Osteoblast (primary cell): ENCODE results near the gene FUT2. TPM values are rescaled to one million over a fixed set of nuclear protein-coding genes. Genes with fewer than 3 reads are reported as not detected.

Experiments used
- DNase-seq: peaks from one replicate; pipeline ENCODE4 v3.0.0; 2011; ENCODE audit warnings: low spot score, mixed read lengths; ENCODE audit not compliant: insufficient read length; ENCODE audit errors: missing footprints
- H2AFZ ChIP-seq: 2 replicates; pipeline ENCODE4 v1.6.0; 2011; ENCODE audit warnings: mild to moderate bottlenecking, low read length
- H3K27ac ChIP-seq: 2 replicates; pipeline ENCODE4 v1.5.1; 2011; ENCODE audit warnings: mild to moderate bottlenecking, low read depth, low read length, moderate library complexity
- H3K27me3 ChIP-seq: 2 replicates; pipeline ENCODE4 v1.6.0; 2012; ENCODE audit warnings: mild to moderate bottlenecking, control low read depth, inconsistent platforms, low read length, moderate library complexity; ENCODE audit not compliant: insufficient read depth
- H3K36me3 ChIP-seq: 2 replicates; pipeline ENCODE4 v1.5.1; 2011; ENCODE audit warnings: mild to moderate bottlenecking, low read length, control low read depth, moderate library complexity; ENCODE audit not compliant: insufficient read depth
- H3K4me1 ChIP-seq: 2 replicates; pipeline ENCODE4 v1.5.1; 2011; ENCODE audit warnings: mild to moderate bottlenecking, low read length, control low read depth, moderate library complexity; ENCODE audit not compliant: insufficient read depth
- H3K4me2 ChIP-seq: 2 replicates; pipeline ENCODE4 v1.6.0; 2011; ENCODE audit warnings: mild to moderate bottlenecking, low read length; ENCODE audit not compliant: insufficient read depth
- H3K4me3 ChIP-seq: fragments of 200-600 bp; sonication (generic); 3 replicates; pipeline ENCODE4 v1.5.1; 2012; ENCODE audit warnings: mild to moderate bottlenecking, low read length, inconsistent platforms; ENCODE audit not compliant: insufficient read depth
- H3K79me2 ChIP-seq: 2 replicates; pipeline ENCODE4 v1.6.0; 2012; ENCODE audit warnings: mild to moderate bottlenecking, low read length, control low read depth, inconsistent platforms; ENCODE audit not compliant: insufficient read depth
- H3K9me3 ChIP-seq: 2 replicates; pipeline ENCODE4 v1.5.1; 2011; ENCODE audit warnings: low read depth, low read length, control low read depth
- H4K20me1 ChIP-seq: 2 replicates; pipeline ENCODE4 v1.6.0; 2012; ENCODE audit warnings: mild to moderate bottlenecking, low read length, control low read depth; ENCODE audit not compliant: insufficient read depth
- total RNA-seq: library from RNA; depleted of rRNA; stranded (reverse); fragments of >200 nt; gene quantifications from 2 replicates; pipeline ENCODE4 v1.2.3, GENCODE V29; 2012
- TF ChIP-seq, protein P1 (sequence below): IDR thresholded peaks from 2 replicates; pipeline ENCODE4 v1.5.1; 2011; ENCODE audit warnings: mild to moderate bottlenecking, low read depth, low read length, moderate library complexity; ENCODE audit errors: extremely low read depth

Gene FUT2
- total RNA-seq, 1 donor = not detected

DNA sequence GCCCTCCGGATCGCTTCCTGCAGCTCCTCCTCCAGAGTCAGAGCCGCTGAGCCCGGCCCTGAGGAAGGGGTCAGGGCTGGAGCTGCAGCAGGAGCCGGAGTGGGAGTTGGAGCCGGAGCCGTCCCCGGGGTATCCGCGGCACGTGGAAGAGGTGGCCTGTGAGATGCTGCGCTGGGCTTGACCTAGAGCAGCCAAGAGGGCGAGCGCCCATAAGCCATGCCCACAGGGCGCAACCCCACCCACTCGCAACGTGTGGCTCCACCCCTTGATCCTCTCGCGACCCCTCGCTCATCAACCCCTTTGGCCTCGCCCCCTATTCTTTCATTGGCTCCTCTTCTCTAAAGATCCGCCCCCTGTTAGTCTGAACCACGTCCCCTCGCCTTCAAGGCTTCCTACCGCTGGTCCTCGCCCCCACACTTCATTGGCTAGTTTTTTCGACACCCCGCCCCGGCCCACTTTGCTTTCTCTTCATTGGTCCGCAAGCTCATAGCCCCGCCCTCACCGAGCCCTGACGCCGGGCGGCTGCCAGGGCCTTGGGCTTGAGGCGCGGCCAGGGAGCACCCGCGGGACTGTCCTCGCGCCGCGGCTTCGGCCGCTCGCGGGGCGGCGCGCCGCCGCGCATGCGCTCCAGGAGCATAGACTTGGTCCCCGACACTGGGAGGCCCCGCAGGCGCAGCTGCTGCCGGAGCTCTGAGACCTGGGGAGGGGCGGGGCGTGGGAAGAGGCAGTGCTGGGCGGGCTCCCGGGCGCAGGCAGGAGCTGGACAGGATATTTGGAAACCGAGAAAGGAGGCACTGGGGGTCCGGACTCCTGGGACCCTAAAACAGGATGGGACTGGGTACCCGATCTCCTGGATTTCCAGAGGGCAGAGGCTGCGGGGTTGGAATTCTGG lies 18.3 kb downstream of the FUT2 start:
- peaks cover 12% of the 10 kb centered on the region for H3K79me2 ChIP-seq
- peak overlapping the region; percentile 85 for H3K27ac ChIP-seq
- H3K36me3 ChIP-seq = no peaks in the 10 kb centered on the region
- H2AFZ ChIP-seq = peak overlapping the region; percentile 91
- no peaks in the 10 kb centered on the region for H3K9me3 ChIP-seq
- TF ChIP-seq, protein P1, sequence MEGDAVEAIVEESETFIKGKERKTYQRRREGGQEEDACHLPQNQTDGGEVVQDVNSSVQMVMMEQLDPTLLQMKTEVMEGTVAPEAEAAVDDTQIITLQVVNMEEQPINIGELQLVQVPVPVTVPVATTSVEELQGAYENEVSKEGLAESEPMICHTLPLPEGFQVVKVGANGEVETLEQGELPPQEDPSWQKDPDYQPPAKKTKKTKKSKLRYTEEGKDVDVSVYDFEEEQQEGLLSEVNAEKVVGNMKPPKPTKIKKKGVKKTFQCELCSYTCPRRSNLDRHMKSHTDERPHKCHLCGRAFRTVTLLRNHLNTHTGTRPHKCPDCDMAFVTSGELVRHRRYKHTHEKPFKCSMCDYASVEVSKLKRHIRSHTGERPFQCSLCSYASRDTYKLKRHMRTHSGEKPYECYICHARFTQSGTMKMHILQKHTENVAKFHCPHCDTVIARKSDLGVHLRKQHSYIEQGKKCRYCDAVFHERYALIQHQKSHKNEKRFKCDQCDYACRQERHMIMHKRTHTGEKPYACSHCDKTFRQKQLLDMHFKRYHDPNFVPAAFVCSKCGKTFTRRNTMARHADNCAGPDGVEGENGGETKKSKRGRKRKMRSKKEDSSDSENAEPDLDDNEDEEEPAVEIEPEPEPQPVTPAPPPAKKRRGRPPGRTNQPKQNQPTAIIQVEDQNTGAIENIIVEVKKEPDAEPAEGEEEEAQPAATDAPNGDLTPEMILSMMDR = no peak
- H3K4me1 ChIP-seq = peaks cover 31% of the 10 kb centered on the region
- peak overlapping the region; percentile 96 for H3K4me2 ChIP-seq
- H4K20me1 ChIP-seq = no peaks in the 10 kb centered on the region
- peak; percentile 100 for DNase-seq
- no peaks in the 10 kb centered on the region for H3K27me3 ChIP-seq
- peak overlapping the region; percentile 94 for H3K4me3 ChIP-seq

DNA sequence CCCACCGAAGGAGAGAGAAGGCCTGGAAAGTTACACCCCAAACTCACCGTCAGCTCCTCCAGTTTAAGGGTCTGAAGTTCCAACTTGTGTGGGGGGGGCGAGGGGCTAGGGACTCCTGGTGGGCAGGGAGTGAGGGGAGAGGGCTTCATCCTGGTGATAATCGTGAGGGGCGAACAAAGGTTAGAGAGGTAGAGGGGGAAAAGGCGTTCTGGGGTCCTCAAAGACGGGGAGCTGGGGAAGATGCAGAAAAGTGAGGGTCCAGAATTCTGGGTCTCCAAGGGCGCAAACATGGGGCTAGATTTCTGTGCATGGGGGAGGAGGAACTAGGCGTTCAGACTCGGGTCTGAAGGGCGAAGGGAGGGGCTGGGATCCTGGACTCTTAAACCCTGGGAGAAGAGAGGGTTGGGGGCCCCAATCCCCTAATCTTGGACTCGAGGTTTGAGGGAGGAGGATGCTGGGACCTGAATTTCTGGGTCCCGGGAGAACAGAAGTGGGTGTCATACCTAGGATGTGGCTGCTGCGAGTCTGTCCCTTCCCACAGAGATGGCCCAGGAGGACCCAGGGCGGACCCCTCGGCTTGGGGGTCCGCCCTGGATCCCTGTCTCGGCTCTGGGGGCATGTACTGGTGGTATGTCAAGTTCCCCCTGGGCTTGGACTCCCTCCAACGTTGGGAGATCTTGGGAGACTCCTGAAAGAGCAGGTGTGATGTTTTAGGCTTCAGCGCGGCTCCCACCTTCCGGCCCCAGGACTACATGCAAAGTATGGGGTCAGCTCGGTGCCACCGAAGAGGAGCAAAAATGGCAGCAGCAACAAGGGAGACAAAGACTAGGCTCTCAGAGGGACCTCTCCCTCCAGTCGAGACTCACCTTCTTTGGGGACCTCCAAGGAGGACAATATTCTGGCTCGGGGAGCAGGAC lies 19.2 kb downstream of the FUT2 start:
- Histone ChIP-seq H3K9me3 (no peaks in the 10 kb centered on the region), H3K4me3 (peak overlapping the region; percentile 75), H3K27me3 (no peaks in the 10 kb centered on the region), H4K20me1 (no peaks in the 10 kb centered on the region), H2AFZ (peak overlapping the region; percentile 91), H3K4me1 (peaks cover 31% of the 10 kb centered on the region), H3K79me2 (peaks cover 12% of the 10 kb centered on the region), H3K4me2 (peak overlapping the region; percentile 96), H3K27ac (peak overlapping the region; percentile 85), H3K36me3 (no peaks in the 10 kb centered on the region)
- TF ChIP-seq, protein P1 = no peak
- peak; percentile 31 for DNase-seq

DNA sequence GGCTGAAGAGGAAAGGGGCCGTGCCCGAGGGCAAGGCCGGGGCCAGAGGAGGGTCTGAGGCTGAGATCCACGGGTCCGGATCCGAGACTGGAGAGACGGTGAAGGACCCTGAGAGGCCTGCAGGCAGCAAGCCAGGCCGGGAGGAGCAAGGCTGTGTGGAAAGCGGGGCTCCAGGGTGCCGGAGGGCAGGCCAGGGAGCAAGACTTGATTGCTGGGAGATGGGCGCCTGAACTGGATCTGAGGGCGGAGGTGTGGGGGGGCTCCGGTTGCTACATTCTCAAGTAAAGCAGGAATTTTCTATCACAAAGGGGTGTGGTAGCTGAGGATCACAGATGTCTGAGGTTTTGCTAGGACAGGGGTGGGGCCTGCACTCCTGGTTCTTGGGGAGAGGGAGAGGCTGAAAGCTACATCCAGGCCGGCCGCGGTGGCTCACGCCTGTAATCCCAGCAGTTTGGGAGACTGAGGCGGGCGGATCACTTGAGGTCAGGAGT lies 20.0 kb downstream of the FUT2 start:
- H3K27ac ChIP-seq = no peak overlapping the region
- H3K27me3 ChIP-seq = no peaks in the 10 kb centered on the region
- H3K9me3 ChIP-seq = no peaks in the 10 kb centered on the region
- H3K4me2 ChIP-seq = peak overlapping the region; percentile 96
- H4K20me1 ChIP-seq = no peaks in the 10 kb centered on the region
- DNase-seq = peak; percentile 73
- peaks cover 12% of the 10 kb centered on the region for H3K79me2 ChIP-seq
- peaks cover 36% of the 10 kb centered on the region for H3K4me1 ChIP-seq
- H3K4me3 ChIP-seq = peak overlapping the region; percentile 19
- H3K36me3 ChIP-seq = no peaks in the 10 kb centered on the region
- TF ChIP-seq, protein P1 = no peak
- H2AFZ ChIP-seq = no peak overlapping the region
